Left cardiac atrium (tissue), 4 donors: ENCODE results near the gene DIRAS1. TPM values are rescaled to one million over a fixed set of nuclear protein-coding genes. Genes with fewer than 3 reads are reported as not detected.

Experiments used
- ATAC-seq, 2 donors: fragments of 200-7000 bp; cut with Tn5 transposase; one replicate each; pipeline ENCODE4 v1.9.1; 2020; ENCODE audit warnings: mild to moderate bottlenecking in 2 of 2, moderate library complexity in 2 of 2
- DNase-seq: peaks from one replicate; pipeline ENCODE4 v3.0.0-alpha.2; 2020
- intact Hi-C, 2 donors: fragments of 100-400 bp; cut with DNase I; formaldehyde crosslinking; loops; one replicate each; pipeline versions ENCODE4 v1.14.1 to v1.15.1; 2022 to 2023
- total RNA-seq, 2 donors: library from RNA; stranded (reverse); fragmentation: NEBNext Ultra II Directional; extraction: Animal tissue kit (Norgen Biotek cat#: 25700); gene quantifications; one replicate each; pipeline ENCODE4 v1.2.1, GENCODE V29; 2021
- donor health status: DM: no; HTN: yes; CAD: no.
- donor health status: DM: no; HTN: yes; CAD: no; lungs with severe emphysema.
- donor health status: DM: yes; HTN: yes; CAD: no.
- donor health status: Dilated cardiomyopathy.

The DIRAS1 gene
- total RNA-seq, 2 donors from 2014 or later = 108 to 211 TPM

GRCh38 chr19:2756921-2757881, 36.0 kb upstream of the DIRAS1 start:
- ATAC-seq = no peak
- intact Hi-C loops = no loop called here

GRCh38 chr19:2756477-2756876, 35.3 kb upstream of the DIRAS1 start:
- ATAC-seq (no peak), DNase-seq (no peak)
- intact Hi-C loops = no loop called here

More at GRCh38 chr19:2756921-2757881, 36.0 kb upstream of the DIRAS1 start:
- DNase-seq = no peak

- intact Hi-C loops = no loop called here
- ATAC-seq = no peak
- no peak for DNase-seq
Measured at GRCh38 chr19:2755811-2756210, 34.6 kb upstream of the DIRAS1 start.

GRCh38 chr19:2755448-2755705, 34.2 kb upstream of the DIRAS1 start:
- intact Hi-C loops = no loop called here
- DNase-seq (no peak), ATAC-seq (no peak)

- intact Hi-C loops = loop anchor here in 1 of 2 donors (5.0 kb wide), 1 partner anchor 103 kb away; no protein-coding TSS in a partner anchor
- DNase-seq = no peak
- no peak for ATAC-seq
Measured at GRCh38 chr19:2754659-2755447, 33.7 kb upstream of the DIRAS1 start.

- ATAC-seq (no peak), DNase-seq (no peak)
- intact Hi-C loops = loop anchor here in 1 of 2 donors (5.0 kb wide), 1 partner anchor 99 kb away; no protein-coding TSS in a partner anchor
Measured at GRCh38 chr19:2751438-2751830, 30.3 kb upstream of the DIRAS1 start.

- no peak for ATAC-seq
- DNase-seq = no peak
- intact Hi-C loops = loop anchor here in 1 of 2 donors (5.0 kb wide), 1 partner anchor 99 kb away; no protein-coding TSS in a partner anchor
Measured at GRCh38 chr19:2750808-2751437, 29.8 kb upstream of the DIRAS1 start.

- intact Hi-C loops = no loop called here
- DNase-seq = no peak
- no peak for ATAC-seq
Measured at GRCh38 chr19:2747349-2747748, 26.2 kb upstream of the DIRAS1 start.

GRCh38 chr19:2744113-2744512, 22.9 kb upstream of the DIRAS1 start:
- DNase-seq = no peak
- intact Hi-C loops = no loop called here
- ATAC-seq = no peak

- intact Hi-C loops = no loop called here
- no peak for DNase-seq
- no peak for ATAC-seq
Measured at GRCh38 chr19:2743099-2743498, 21.9 kb upstream of the DIRAS1 start.

- no peak for ATAC-seq
- intact Hi-C loops = no loop called here
Measured at GRCh38 chr19:2740314-2740656, 19.1 kb upstream of the DIRAS1 start.

GRCh38 chr19:2739602-2740313, 18.6 kb upstream of the DIRAS1 start, which contains the start of gene SLC39A3:
Gene SLC39A3, minus strand, starts transcription at chr19:2740017. Its CDS starts 2,760 bp downstream, at chr19:2737257.
- peak; percentile 98 for DNase-seq
- intact Hi-C loops = no loop called here
- peak; percentile 100 for ATAC-seq

More at GRCh38 chr19:2740314-2740656, 19.1 kb upstream of the DIRAS1 start:
- DNase-seq = no peak

- DNase-seq (no peak), ATAC-seq (no peak)
- intact Hi-C loops = no loop called here
Measured at GRCh38 chr19:2736550-2737190, 15.5 kb upstream of the DIRAS1 start.

- intact Hi-C loops = no loop called here
- DNase-seq (no peak), ATAC-seq (no peak)
Measured at GRCh38 chr19:2735374-2735773, 14.2 kb upstream of the DIRAS1 start.

GRCh38 chr19:2734589-2735288, 13.6 kb upstream of the DIRAS1 start:
- ATAC-seq (no peak), DNase-seq (no peak)
- intact Hi-C loops = no loop called here

GRCh38 chr19:2733930-2734588, 12.9 kb upstream of the DIRAS1 start:
- DNase-seq (no peak), ATAC-seq (peak in 1 of 2 donors; percentile 55)
- intact Hi-C loops = no loop called here

GRCh38 chr19:2732883-2733282, 11.7 kb upstream of the DIRAS1 start:
- intact Hi-C loops = no loop called here
- no peak for ATAC-seq
- no peak for DNase-seq
